OCI-LY7 (cell line): Measurements from ENCODE around the gene MROH2A. TPM values are rescaled to one million over a fixed set of nuclear protein-coding genes. Genes with fewer than 3 reads are reported as not detected.

ENCODE experiments used
- BruUV-seq: library from RNA; stranded (reverse); fragments of 400-500 nt; replicated peaks from 2 replicates; lab custom pipeline; 2021; lab: Mats Ljungman, UMichigan
- CTCF ChIA-PET: fragments of 300-600 bp; sonication (Branson Sonifier 250); formaldehyde crosslinking; loops from one replicate; lab custom pipeline; 2022; ENCODE audit warnings: antibody characterized with exemption; ENCODE audit not compliant: unreplicated experiment; lab: Charles Lee
- POLR2A ChIA-PET: fragments of 300-600 bp; sonication (Branson Sonifier 250); formaldehyde crosslinking; loops from one replicate; lab custom pipeline; 2022; ENCODE audit warnings: antibody characterized with exemption; lab: Charles Lee
- DNase-seq: peaks from one replicate; pipeline ENCODE4 v3.0.0-alpha.2; 2015; ENCODE audit warnings: low spot score
- H2AFZ ChIP-seq: fragments of 200-600 bp; sonication (generic), shearing (Covaris generic); 2 replicates; pipeline ENCODE4 v1.6.1; 2014; ENCODE audit warnings: mild to moderate bottlenecking, antibody characterized with exemption, low read length, moderate library complexity
- H3K27ac ChIP-seq: fragments of 200-600 bp; sonication (generic); 2 replicates; pipeline ENCODE4 v1.5.1; 2014; ENCODE audit warnings: mixed run types, low read depth, mild to moderate bottlenecking, moderate library complexity, low read length, inconsistent platforms; ENCODE audit not compliant: poor library complexity, severe bottlenecking
- H3K36me3 ChIP-seq: fragments of 200-600 bp; sonication (generic); 2 replicates; pipeline ENCODE4 v1.6.1; 2014; ENCODE audit warnings: mild to moderate bottlenecking, antibody characterized with exemption, low read length, moderate library complexity, mixed read lengths; ENCODE audit not compliant: insufficient read depth
- H3K4me1 ChIP-seq: fragments of 200-600 bp; sonication (generic); 2 replicates; pipeline ENCODE4 v1.5.1; 2014; ENCODE audit warnings: mild to moderate bottlenecking, low read length; ENCODE audit not compliant: insufficient read depth, poor library complexity, severe bottlenecking
- H3K4me2 ChIP-seq: fragments of 200-600 bp; sonication (generic); 2 replicates; pipeline ENCODE4 v1.6.1; 2014; ENCODE audit warnings: mild to moderate bottlenecking, low read length
- H3K4me3 ChIP-seq: fragments of 200-600 bp; sonication (generic); 2 replicates; pipeline ENCODE4 v1.5.1; 2014; ENCODE audit warnings: mild to moderate bottlenecking, low read depth, low read length; ENCODE audit not compliant: poor library complexity, severe bottlenecking
- H3K79me2 ChIP-seq: fragments of 200-600 bp; sonication (generic); 2 replicates; pipeline ENCODE4 v1.6.1; 2016; ENCODE audit warnings: low read depth, mild to moderate bottlenecking, low read length, moderate library complexity, mixed read lengths; ENCODE audit not compliant: insufficient read depth
- H3K9me2 ChIP-seq: fragments of 200-600 bp; sonication (generic); 2 replicates; pipeline ENCODE4 v1.6.1; 2016; ENCODE audit warnings: mild to moderate bottlenecking, low read length, mixed read lengths; ENCODE audit not compliant: insufficient read depth
- H3K9me3 ChIP-seq: fragments of 200-600 bp; sonication (generic); 2 replicates; pipeline ENCODE4 v1.6.1; 2014; ENCODE audit warnings: mild to moderate bottlenecking, mixed run types, low read length, mixed read lengths
- H4K20me1 ChIP-seq: fragments of 200-600 bp; sonication (generic); 2 replicates; pipeline ENCODE4 v1.6.1; 2014; ENCODE audit warnings: mild to moderate bottlenecking, antibody characterized with exemption, low read length, moderate library complexity, mixed read lengths; ENCODE audit not compliant: insufficient read depth
- EZH2phosphoT487 ChIP-seq: fragments of 200-600 bp; sonication (generic); IDR thresholded peaks from 2 replicates; pipeline ENCODE4 v1.6.1; 2018; ENCODE audit warnings: low read depth, borderline replicate concordance, mild to moderate bottlenecking, mixed run types, antibody characterized with exemption, low read length, moderate library complexity, mixed read lengths
- intact Hi-C: fragments of 100-400 bp; cut with micrococcal nuclease; formaldehyde crosslinking; loops from one replicate; pipeline ENCODE4 v1.10.0; 2022; ENCODE audit not compliant: unreplicated experiment
- total RNA-seq, 2 experiments: library from RNA; depleted of rRNA in 1 of 2; stranded (reverse); fragments of >200 nt in 1 of 2; shearing (Covaris generic) in 1 of 2; gene quantifications; 2 replicates each; pipeline ENCODE4 v1.2.3, GENCODE V29; 2014 to 2022
- TF ChIP-seq, protein P1 (sequence below): fragments of 200-600 bp; sonication (generic); conservative IDR thresholded peaks from 2 replicates; pipeline ENCODE4 v1.5.1; 2014; ENCODE audit warnings: mild to moderate bottlenecking, antibody characterized with exemption, low read length, moderate library complexity, mixed read lengths

MROH2A gene
- total RNA-seq, 2 experiments from 2014 or later: not detected

DNA sequence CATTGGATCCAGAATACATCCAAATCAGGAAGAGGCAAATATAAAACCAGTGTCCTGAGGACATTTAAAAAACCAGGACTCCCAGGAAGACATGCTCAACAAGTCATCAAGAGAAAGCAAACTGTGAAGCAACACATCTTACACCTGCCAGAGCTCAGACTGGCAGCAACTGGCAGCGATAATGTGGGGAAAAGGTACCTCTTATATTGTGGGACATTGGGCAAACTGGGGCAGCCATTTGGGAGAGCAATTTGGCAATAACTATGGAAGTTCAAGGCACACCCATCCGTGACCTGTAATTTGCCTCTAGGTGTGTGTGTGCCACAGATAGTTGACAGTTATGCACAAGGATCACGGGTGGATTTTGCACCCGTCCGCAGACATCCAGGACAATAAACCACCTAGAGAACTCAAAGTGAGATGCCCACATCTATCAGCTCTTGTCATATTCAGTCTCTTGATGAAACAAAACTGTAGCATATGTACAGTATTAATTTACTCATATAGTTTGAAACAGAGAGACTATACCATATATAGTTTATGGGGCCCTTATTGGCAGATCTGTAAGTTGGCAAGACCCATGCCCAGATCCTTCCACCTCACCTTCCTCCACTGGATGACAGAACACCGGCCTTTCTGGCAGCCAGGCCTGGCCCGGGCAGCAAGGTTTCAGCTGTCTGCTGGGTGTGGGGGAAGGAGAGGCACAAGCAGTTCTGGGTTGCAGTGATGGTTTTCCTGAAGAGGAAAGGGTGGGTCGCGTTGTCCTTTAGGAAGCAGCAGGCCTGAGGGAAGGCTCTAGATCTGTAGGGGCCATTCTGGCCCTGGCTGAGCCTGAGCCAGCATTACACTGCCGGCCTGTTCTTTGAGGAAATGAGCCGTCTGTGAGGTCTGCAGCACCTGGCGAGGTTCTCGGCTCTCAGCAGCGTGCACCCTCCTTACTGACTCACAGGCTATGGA, 57.4 kb downstream of the MROH2A start:
- peaks cover 75% of the 10 kb centered on the region for H3K36me3 ChIP-seq
- H3K4me2 ChIP-seq: no peak overlapping the region
- BruUV-seq: no TSS peak
- ChIA-PET POLR2A (no interaction called here), CTCF (no interaction called here)
- no peak overlapping the region for H3K4me3 ChIP-seq
- H3K9me3 ChIP-seq: no peaks in the 10 kb centered on the region
- peaks cover 26% of the 10 kb centered on the region for H4K20me1 ChIP-seq
- no peak for DNase-seq
- peaks cover 45% of the 10 kb centered on the region for H3K79me2 ChIP-seq
- H3K4me1 ChIP-seq: peaks cover 18% of the 10 kb centered on the region
- TF ChIP-seq, protein P1, sequence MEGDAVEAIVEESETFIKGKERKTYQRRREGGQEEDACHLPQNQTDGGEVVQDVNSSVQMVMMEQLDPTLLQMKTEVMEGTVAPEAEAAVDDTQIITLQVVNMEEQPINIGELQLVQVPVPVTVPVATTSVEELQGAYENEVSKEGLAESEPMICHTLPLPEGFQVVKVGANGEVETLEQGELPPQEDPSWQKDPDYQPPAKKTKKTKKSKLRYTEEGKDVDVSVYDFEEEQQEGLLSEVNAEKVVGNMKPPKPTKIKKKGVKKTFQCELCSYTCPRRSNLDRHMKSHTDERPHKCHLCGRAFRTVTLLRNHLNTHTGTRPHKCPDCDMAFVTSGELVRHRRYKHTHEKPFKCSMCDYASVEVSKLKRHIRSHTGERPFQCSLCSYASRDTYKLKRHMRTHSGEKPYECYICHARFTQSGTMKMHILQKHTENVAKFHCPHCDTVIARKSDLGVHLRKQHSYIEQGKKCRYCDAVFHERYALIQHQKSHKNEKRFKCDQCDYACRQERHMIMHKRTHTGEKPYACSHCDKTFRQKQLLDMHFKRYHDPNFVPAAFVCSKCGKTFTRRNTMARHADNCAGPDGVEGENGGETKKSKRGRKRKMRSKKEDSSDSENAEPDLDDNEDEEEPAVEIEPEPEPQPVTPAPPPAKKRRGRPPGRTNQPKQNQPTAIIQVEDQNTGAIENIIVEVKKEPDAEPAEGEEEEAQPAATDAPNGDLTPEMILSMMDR: no peak
- TF ChIP-seq EZH2phosphoT487: no peak
- intact Hi-C loops: loop anchor here (10.0 kb wide), 1 partner anchor 351 kb away; no protein-coding TSS in a partner anchor
- H3K27ac ChIP-seq: no peak overlapping the region
- no peak overlapping the region for H2AFZ ChIP-seq
- no peaks in the 10 kb centered on the region for H3K9me2 ChIP-seq

DNA sequence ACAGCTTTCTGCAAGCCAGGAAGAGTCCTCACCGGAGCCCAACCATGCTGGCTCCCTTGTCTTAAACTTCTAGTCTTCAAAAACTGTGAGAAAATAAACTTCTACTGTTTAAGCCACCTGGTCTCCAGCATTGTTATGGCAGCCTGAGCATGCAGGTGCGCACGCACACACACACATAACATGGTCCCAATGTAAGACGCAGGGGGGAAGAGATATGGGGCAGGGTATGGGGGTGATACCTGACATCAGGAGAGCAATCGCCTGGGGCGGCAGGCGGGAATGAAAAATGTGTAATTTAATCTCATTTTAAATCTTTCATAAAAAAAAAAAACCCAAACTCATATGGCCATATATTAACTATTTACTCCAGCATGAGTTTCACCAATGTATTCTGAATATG, 58.2 kb downstream of the MROH2A start:
- CTCF ChIA-PET: no interaction called here
- Histone ChIP-seq H3K4me2 (no peak overlapping the region), H2AFZ (no peak overlapping the region), H3K4me3 (no peak overlapping the region), H3K9me3 (no peaks in the 10 kb centered on the region), H3K9me2 (no peaks in the 10 kb centered on the region), H3K27ac (no peak overlapping the region), H3K4me1 (peaks cover 11% of the 10 kb centered on the region), H3K79me2 (peaks cover 53% of the 10 kb centered on the region), H3K36me3 (peaks cover 83% of the 10 kb centered on the region), H4K20me1 (peaks cover 29% of the 10 kb centered on the region)
- BruUV-seq: no TSS peak
- no peak for TF ChIP-seq EZH2phosphoT487
- TF ChIP-seq, protein P1: no peak
- intact Hi-C loops: loop anchor here (10.0 kb wide), 1 partner anchor 352 kb away; no protein-coding TSS in a partner anchor
- no peak for DNase-seq
- POLR2A ChIA-PET: no interaction called here
